Measurements from ENCODE around the gene HHIPL1. TPM values are rescaled to one million over a fixed set of nuclear protein-coding genes. Genes with fewer than 3 reads are reported as not detected.
"Not testable (repeated sequence)": the region's sequence is repeated elsewhere in the genome, so short reads cannot be mapped to it uniquely, and the experiment has no call there.

Gene HHIPL1
- total RNA-seq, 5 donors from 2014 or later (not counting 1 experiment from before 2014, with no cell fraction given): 0.05 to 0.35 (median 0.23) TPM

- H3K4me1 ChIP-seq (ENCODE audit: control insufficient read depth in 1 of 2, extremely low read depth in 1 of 2, insufficient read depth in 2 of 2, low read length in 2 of 2): no peaks in the 10 kb centered on the region
- POLR2A ChIA-PET: no interaction called here
- CTCF ChIA-PET: no interaction called here
- Mint-ChIP-seq H3K36me3 (no peaks in the 10 kb centered on the region), H3K4me3 (no peak overlapping the region), H3K4me1 (peaks cover 4 to 7% (median 6%) of the 10 kb centered on the region in 3 donors), H3K9me3 (no peaks in the 10 kb centered on the region), H3K27me3 (peaks cover 48 to 54% of the 10 kb centered on the region in 2 donors), H3K27ac (no peak overlapping the region)
- no peak overlapping the region for H3K4me3 ChIP-seq (ENCODE audit: control insufficient read depth in 1 of 2, extremely low read depth in 1 of 2, low read length in 1 of 2)
- H3K27me3 ChIP-seq (replicated peaks in 1 of 2; ENCODE audit: control insufficient read depth in 2 of 2, extremely low read depth in 1 of 2, insufficient read depth in 2 of 2, low read length in 1 of 2): peaks cover 5 to 68% of the 10 kb centered on the region in 2 experiments
- H3K36me3 ChIP-seq (ENCODE audit: control insufficient read depth in 2 of 2, extremely low read depth in 1 of 2, insufficient read depth in 1 of 2, low read length in 1 of 2): no peaks in the 10 kb centered on the region
- ATAC-seq (replicated peaks in 1 of 4) (no peak), DNase-seq (no peak)
- WGBS (ENCODE audit: insufficient coverage): 82% methylated on average over 2 of the region's 4 CpGs
- H3K27ac ChIP-seq (ENCODE audit: low read length): no peak overlapping the region
- H3K9me3 ChIP-seq: no peaks in the 10 kb centered on the region
These were observed 15.9 kb downstream of the HHIPL1 start for GRCh38 chr14:99660794-99661193.

DNA sequence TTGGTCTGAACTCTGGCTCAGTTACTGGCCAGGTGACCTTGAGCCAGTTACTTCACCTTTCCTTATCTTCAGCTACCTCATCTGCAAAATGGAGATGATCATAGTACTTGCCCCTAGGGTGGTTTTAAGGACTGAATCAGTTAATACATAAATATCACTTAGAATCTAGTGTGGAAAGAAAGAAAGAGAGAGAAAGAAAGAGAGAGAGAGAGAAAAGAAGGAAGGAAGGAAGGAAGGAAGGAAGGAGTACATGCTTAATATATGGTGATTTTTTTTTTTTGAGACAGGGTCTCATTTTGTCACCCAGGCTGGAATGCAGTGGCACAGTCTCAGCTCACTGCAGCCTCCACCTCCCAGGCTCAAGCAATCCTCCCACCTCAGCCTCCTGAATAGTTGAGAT lies 16.3 kb downstream of the HHIPL1 start:
- H3K4me1 ChIP-seq (ENCODE audit: control insufficient read depth in 1 of 2, extremely low read depth in 1 of 2, insufficient read depth in 2 of 2, low read length in 2 of 2); H3K4me3 ChIP-seq (ENCODE audit: control insufficient read depth in 1 of 2, extremely low read depth in 1 of 2, low read length in 1 of 2); H3K4me1 Mint-ChIP-seq; H3K36me3 Mint-ChIP-seq; DNase-seq; CTCF ChIA-PET; H3K27ac Mint-ChIP-seq; H3K9me3 Mint-ChIP-seq; H3K27ac ChIP-seq (ENCODE audit: low read length); H3K36me3 ChIP-seq (ENCODE audit: control insufficient read depth in 2 of 2, extremely low read depth in 1 of 2, insufficient read depth in 1 of 2, low read length in 1 of 2); ATAC-seq (replicated peaks in 1 of 4); H3K4me3 Mint-ChIP-seq; H3K9me3 ChIP-seq: not testable (repeated sequence)
- H3K27me3 Mint-ChIP-seq: peaks cover 44 to 51% of the 10 kb centered on the region in 2 donors
- POLR2A ChIA-PET: interaction anchor here in 1 of 2 donors (0.7 kb wide), 1 partner anchor 142 kb away, joined by 4 read pairs; no protein-coding TSS in a partner anchor
- H3K27me3 ChIP-seq (replicated peaks in 1 of 2; ENCODE audit: control insufficient read depth in 2 of 2, extremely low read depth in 1 of 2, insufficient read depth in 2 of 2, low read length in 1 of 2): peaks cover 5 to 66% of the 10 kb centered on the region in 2 experiments

DNA sequence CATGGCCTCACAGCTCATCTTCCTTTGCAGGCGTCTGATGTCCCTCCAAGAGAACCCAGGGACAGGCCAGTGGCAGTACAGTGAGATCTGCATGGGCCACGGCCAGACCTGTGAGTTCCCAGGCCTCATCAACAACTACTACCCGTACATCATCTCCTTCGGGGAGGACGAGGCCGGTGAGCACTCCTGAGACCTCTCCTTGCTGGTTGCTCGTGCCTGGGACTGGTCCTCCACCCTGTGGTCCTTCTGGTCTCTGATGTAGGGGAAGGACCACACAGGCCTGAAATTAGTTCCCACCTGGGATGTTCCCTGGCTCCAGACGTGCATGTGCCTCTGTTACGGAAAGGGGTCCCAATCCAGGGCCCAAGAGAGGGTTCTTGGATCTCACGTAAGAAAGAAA lies 17.9 kb downstream of the HHIPL1 start:
- Mint-ChIP-seq H3K4me3 (no peak overlapping the region), H3K27ac (no peak overlapping the region), H3K9me3 (no peaks in the 10 kb centered on the region), H3K27me3 (peaks cover 35 to 44% of the 10 kb centered on the region in 2 donors), H3K4me1 (peaks cover 4 to 7% (median 6%) of the 10 kb centered on the region in 3 donors), H3K36me3 (no peaks in the 10 kb centered on the region)
- no peak overlapping the region for H3K27ac ChIP-seq (ENCODE audit: low read length)
- POLR2A ChIA-PET: no interaction called here
- H3K4me3 ChIP-seq (ENCODE audit: control insufficient read depth in 1 of 2, extremely low read depth in 1 of 2, low read length in 1 of 2): no peak overlapping the region
- peaks cover 2 to 62% of the 10 kb centered on the region in 2 experiments for H3K27me3 ChIP-seq (replicated peaks in 1 of 2; ENCODE audit: control insufficient read depth in 2 of 2, extremely low read depth in 1 of 2, insufficient read depth in 2 of 2, low read length in 1 of 2)
- H3K9me3 ChIP-seq: no peaks in the 10 kb centered on the region
- no peaks in the 10 kb centered on the region for H3K4me1 ChIP-seq (ENCODE audit: control insufficient read depth in 1 of 2, extremely low read depth in 1 of 2, insufficient read depth in 2 of 2, low read length in 2 of 2)
- CTCF ChIA-PET: no interaction called here
- no peaks in the 10 kb centered on the region for H3K36me3 ChIP-seq (ENCODE audit: control insufficient read depth in 2 of 2, extremely low read depth in 1 of 2, insufficient read depth in 1 of 2, low read length in 1 of 2)
- DNase-seq (no peak), ATAC-seq (replicated peaks in 1 of 4) (no peak)
- WGBS (ENCODE audit: insufficient coverage): 84% methylated on average over 8 of the region's 10 CpGs

- Histone ChIP-seq H3K4me3 (ENCODE audit: control insufficient read depth in 1 of 2, extremely low read depth in 1 of 2, low read length in 1 of 2) (no peak overlapping the region), H3K9me3 (no peaks in the 10 kb centered on the region), H3K4me1 (ENCODE audit: control insufficient read depth in 1 of 2, extremely low read depth in 1 of 2, insufficient read depth in 2 of 2, low read length in 2 of 2) (no peaks in the 10 kb centered on the region), H3K27ac (ENCODE audit: low read length) (no peak overlapping the region), H3K36me3 (ENCODE audit: control insufficient read depth in 2 of 2, extremely low read depth in 1 of 2, insufficient read depth in 1 of 2, low read length in 1 of 2) (no peaks in the 10 kb centered on the region), H3K27me3 (replicated peaks in 1 of 2; ENCODE audit: control insufficient read depth in 2 of 2, extremely low read depth in 1 of 2, insufficient read depth in 2 of 2, low read length in 1 of 2) (peaks cover 0 to 65% of the 10 kb centered on the region in 2 experiments)
- Mint-ChIP-seq H3K27ac (no peak overlapping the region), H3K36me3 (no peaks in the 10 kb centered on the region), H3K4me3 (no peak overlapping the region), H3K9me3 (no peaks in the 10 kb centered on the region), H3K4me1 (peaks cover 4 to 7% (median 6%) of the 10 kb centered on the region in 3 donors), H3K27me3 (peaks cover 28 to 38% of the 10 kb centered on the region in 2 donors)
- DNase-seq (no peak), ATAC-seq (replicated peaks in 1 of 4) (no peak)
- ChIA-PET CTCF (no interaction called here), POLR2A (no interaction called here)
- WGBS (ENCODE audit: insufficient coverage): 83% methylated on average over 2 of the region's 12 CpGs
These were observed 18.6 kb downstream of the HHIPL1 start for GRCh38 chr14:99663386-99664057.

DNA sequence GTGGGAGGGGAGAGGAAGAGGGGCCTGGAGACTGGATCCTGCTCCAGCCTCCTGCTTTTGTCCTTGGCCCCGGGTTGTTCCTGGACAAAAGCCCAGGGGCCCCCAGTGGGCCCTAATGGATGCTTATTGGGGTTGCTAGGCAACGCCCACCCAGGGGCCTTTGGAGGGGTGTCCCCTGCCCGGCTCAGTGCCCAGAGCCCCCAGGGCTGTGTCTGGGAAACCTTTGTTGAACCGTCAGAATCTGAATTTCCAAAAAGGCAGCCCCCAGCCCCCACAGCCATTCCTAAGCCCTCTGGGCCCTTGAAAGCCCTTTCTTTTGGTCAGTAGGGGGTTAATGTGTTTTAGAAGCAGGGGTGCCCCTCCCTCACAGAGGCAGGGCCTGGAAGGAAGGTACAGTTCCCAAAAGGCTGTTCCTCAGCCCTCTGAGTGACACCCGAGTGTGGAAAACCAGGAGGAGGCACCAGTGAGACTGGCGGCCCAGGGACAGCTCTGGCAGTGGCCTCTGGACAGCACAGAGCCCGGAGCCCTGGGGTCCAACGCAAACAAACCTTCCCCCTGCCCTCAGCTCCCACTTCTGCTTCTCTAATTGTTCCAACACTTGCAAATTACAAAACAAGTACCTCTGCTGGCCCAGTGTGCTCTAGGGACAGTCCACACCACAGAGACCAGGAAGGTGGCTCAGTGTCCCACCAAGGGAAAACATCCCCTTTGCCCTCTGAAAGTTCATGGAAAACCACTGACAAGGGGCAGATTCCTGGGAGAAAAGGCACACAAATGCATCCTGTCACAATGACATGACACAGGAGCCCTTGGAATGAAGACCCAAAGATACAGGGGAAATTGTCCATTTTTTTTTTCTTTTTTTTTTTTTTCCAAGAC lies 19.4 kb downstream of the HHIPL1 start:
- no peak overlapping the region for H3K27ac ChIP-seq (ENCODE audit: low read length)
- Mint-ChIP-seq H3K27me3 (peaks cover 23 to 34% of the 10 kb centered on the region in 2 donors), H3K27ac (no peak overlapping the region), H3K9me3 (no peaks in the 10 kb centered on the region), H3K4me3 (no peak overlapping the region), H3K4me1 (peaks cover 4 to 6% (median 4%) of the 10 kb centered on the region in 3 donors), H3K36me3 (no peaks in the 10 kb centered on the region)
- peaks cover 0 to 58% of the 10 kb centered on the region in 2 experiments for H3K27me3 ChIP-seq (replicated peaks in 1 of 2; ENCODE audit: control insufficient read depth in 2 of 2, extremely low read depth in 1 of 2, insufficient read depth in 2 of 2, low read length in 1 of 2)
- H3K4me3 ChIP-seq (ENCODE audit: control insufficient read depth in 1 of 2, extremely low read depth in 1 of 2, low read length in 1 of 2): no peak overlapping the region
- no peak for DNase-seq
- no peaks in the 10 kb centered on the region for H3K4me1 ChIP-seq (ENCODE audit: control insufficient read depth in 1 of 2, extremely low read depth in 1 of 2, insufficient read depth in 2 of 2, low read length in 2 of 2)
- no peaks in the 10 kb centered on the region for H3K36me3 ChIP-seq (ENCODE audit: control insufficient read depth in 2 of 2, extremely low read depth in 1 of 2, insufficient read depth in 1 of 2, low read length in 1 of 2)
- 66% methylated on average over 5 of the region's 8 CpGs for WGBS (ENCODE audit: insufficient coverage)
- POLR2A ChIA-PET: no interaction called here
- no peak for ATAC-seq (replicated peaks in 1 of 4)
- no peaks in the 10 kb centered on the region for H3K9me3 ChIP-seq
- CTCF ChIA-PET: no interaction called here

GRCh38 chr14:99664937-99665273 lies 20.0 kb downstream of the HHIPL1 start:
- ChIA-PET POLR2A (no interaction called here), CTCF (no interaction called here)
- peaks cover 4 to 5% (median 4%) of the 10 kb centered on the region in 3 donors for H3K4me1 Mint-ChIP-seq
- Histone ChIP-seq H3K36me3 (ENCODE audit: control insufficient read depth in 2 of 2, extremely low read depth in 1 of 2, insufficient read depth in 1 of 2, low read length in 1 of 2) (no peaks in the 10 kb centered on the region), H3K27me3 (replicated peaks in 1 of 2; ENCODE audit: control insufficient read depth in 2 of 2, extremely low read depth in 1 of 2, insufficient read depth in 2 of 2, low read length in 1 of 2) (peaks cover 0 to 52% of the 10 kb centered on the region in 2 experiments), H3K4me1 (ENCODE audit: control insufficient read depth in 1 of 2, extremely low read depth in 1 of 2, insufficient read depth in 2 of 2, low read length in 2 of 2) (no peaks in the 10 kb centered on the region), H3K4me3 (ENCODE audit: control insufficient read depth in 1 of 2, extremely low read depth in 1 of 2, low read length in 1 of 2) (no peak overlapping the region), H3K27ac (ENCODE audit: low read length) (no peak overlapping the region), H3K9me3 (no peaks in the 10 kb centered on the region)
- ATAC-seq (replicated peaks in 1 of 4): no peak
- H3K9me3 Mint-ChIP-seq: no peaks in the 10 kb centered on the region
- H3K36me3 Mint-ChIP-seq: no peaks in the 10 kb centered on the region
- no peak for DNase-seq
- H3K27me3 Mint-ChIP-seq: peaks cover 23 to 34% of the 10 kb centered on the region in 2 donors
- 82% methylated on average over 4 of the region's 12 CpGs for WGBS (ENCODE audit: insufficient coverage)
- H3K4me3 Mint-ChIP-seq: no peak overlapping the region
- H3K27ac Mint-ChIP-seq: no peak overlapping the region
